Stomach (tissue), 9 donors: ENCODE data around the gene WHRN. TPM values are rescaled to one million over a fixed set of nuclear protein-coding genes. Genes with fewer than 3 reads are reported as not detected.

Experiments used
- DNase-seq, 2 donors: peaks; one replicate each; pipeline versions ENCODE4 v3.0.0 to v3.0.0-alpha.2; 2013 to 2019
- H3K27ac ChIP-seq, 5 donors: fragments of 200-600 bp in 4 of 5; sonication (generic) in 4 of 5; one replicate each; pipeline ENCODE4 v1.5.1; 2013 to 2019; ENCODE audit warnings: mild to moderate bottlenecking in 1 of 5, moderate library complexity in 1 of 5
- H3K27me3 ChIP-seq, 3 donors: fragments of 200-600 bp; sonication (generic); one replicate each; pipeline ENCODE4 v1.5.1; 2017 to 2019; ENCODE audit warnings: mixed run types in 1 of 3
- H3K36me3 ChIP-seq, 4 donors: fragments of 200-600 bp; sonication (generic); 1 replicate in 3 of 4; 2 replicates in 1 of 4; pipeline ENCODE4 v1.5.1; 2016 to 2019
- H3K4me1 ChIP-seq, 4 donors: fragments of 200-600 bp; sonication (generic); one replicate each; pipeline ENCODE4 v1.5.1; 2016 to 2019
- H3K4me3 ChIP-seq, 4 donors: fragments of 200-600 bp; sonication (generic) in 3 of 4; one replicate each; pipeline ENCODE4 v1.5.1; 2016 to 2019; ENCODE audit warnings: mild to moderate bottlenecking in 1 of 4
- H3K9me3 ChIP-seq, 4 donors: fragments of 200-600 bp; sonication (generic); one replicate each; pipeline ENCODE4 v1.5.1; 2016 to 2019
- CTCF ChIP-seq, 7 experiments: fragments of 450-650 bp in 4 of 7; fragments of 200-600 bp in 3 of 7; sonication (generic) in 3 of 7; IDR thresholded peaks; one replicate each; pipeline ENCODE4 v1.5.1; 2016 to 2019; ENCODE audit warnings: antibody characterized with exemption in 7 of 7, control low read depth in 2 of 7, mild to moderate bottlenecking in 1 of 7
- EP300 ChIP-seq: sonication (generic); formaldehyde crosslinking; IDR thresholded peaks from one replicate; pipeline ENCODE4 v1.6.1; 2017; ENCODE audit warnings: antibody characterized with exemption
- POLR2A ChIP-seq, 4 donors: fragments of 450-650 bp; IDR thresholded peaks; one replicate each; pipeline ENCODE4 v1.6.1; 2016; ENCODE audit warnings: antibody characterized with exemption in 4 of 4, control low read depth in 2 of 4, mild to moderate bottlenecking in 1 of 4, moderate library complexity in 1 of 4
- POLR2AphosphoS5 ChIP-seq, 3 donors: sonication (generic); formaldehyde crosslinking; IDR thresholded peaks; one replicate each; pipeline ENCODE4 v1.6.1; 2016; ENCODE audit warnings: antibody characterized with exemption in 3 of 3
- WGBS, 5 donors: extraction: QIAGEN DNeasy Blood & Tissue Kit in 3 of 5; methylation state at CpG; one replicate each; pipeline versions ENCODE4 v1.1.5 to v1.1.7; 2013 to 2018; 5-methylcytosine and 5-hydroxymethylcytosine counted together
- intact Hi-C: fragments of 100-400 bp; cut with DNase I; formaldehyde crosslinking; loops from one replicate; pipeline ENCODE4 v1.15.1; 2023; ENCODE audit warnings: low total_unique reads
- polyA plus RNA-seq, 3 donors: library from polyadenylated mRNA; stranded (reverse); fragments of 200-250 nt; gene quantifications; one replicate each; pipeline ENCODE4 v1.2.3, GENCODE V29; 2013
- total RNA-seq, 5 donors: library from RNA; depleted of rRNA; stranded (reverse); fragments of >200 nt; gene quantifications; one replicate each; pipeline versions ENCODE4 v1.1.0 to v1.2.3, GENCODE V29; 2014 to 2016
- donor health status: healthy with polysubstance abuse.
- donor health status: Bipolar disorder and iron deficiency.
- donor health status: healthy.

The WHRN gene
- total and polyA plus RNA-seq, 8 donors: 2.3 to 70.1 (median 4.8) TPM

DNA sequence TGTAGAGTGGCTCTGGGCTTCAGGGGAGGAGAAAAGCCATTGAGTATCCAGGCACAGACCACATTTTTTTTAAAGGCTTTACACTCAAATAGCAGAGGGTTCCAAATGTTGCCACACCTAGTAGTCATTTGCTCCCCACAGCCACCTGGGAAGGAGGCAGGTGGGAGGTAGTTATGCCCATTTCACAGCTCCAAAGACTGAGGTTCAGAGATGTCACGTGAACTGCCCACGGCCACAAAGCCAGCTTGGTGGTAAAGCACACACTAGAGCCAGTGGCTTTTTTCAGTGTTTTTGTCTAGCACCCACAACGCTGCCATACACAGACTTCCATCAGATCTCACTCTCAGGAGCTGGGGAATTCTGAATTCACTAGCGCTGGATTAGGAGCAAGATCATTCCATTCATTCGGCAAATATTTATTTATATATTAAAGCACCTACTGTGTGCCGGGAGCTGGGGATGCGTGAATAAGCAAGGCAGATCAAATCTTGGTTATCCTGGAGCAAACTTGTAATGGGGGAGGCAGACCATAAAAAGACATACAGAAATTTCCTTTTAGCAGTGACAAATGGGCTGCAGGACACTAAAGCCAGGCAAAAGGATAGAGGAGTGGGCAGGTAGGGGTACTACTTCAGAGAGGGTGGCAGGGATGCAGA is 7.4 kb downstream of the WHRN start:
- H3K27me3 ChIP-seq: no peaks in the 10 kb centered on the region
- H3K9me3 ChIP-seq: no peaks in the 10 kb centered on the region
- WGBS, 5 donors: 75 to 93% (median 90%) methylated on average over 7 of the region's 7 CpGs
- no peak for DNase-seq
- H3K4me1 ChIP-seq: peaks cover 13 to 29% (median 15%) of the 10 kb centered on the region in 4 donors
- no peak overlapping the region for H3K27ac ChIP-seq
- intact Hi-C loops: no loop called here
- no peaks in the 10 kb centered on the region for H3K36me3 ChIP-seq
- TF ChIP-seq POLR2A (IDR thresholded peaks at IDR 0.05) (no peak), POLR2AphosphoS5 (IDR thresholded peaks at IDR 0.05) (no peak), EP300 (no peak), CTCF (IDR thresholded peaks at IDR 0.05) (no peak)
- H3K4me3 ChIP-seq: no peak overlapping the region

GRCh38 chr9:114497236-114497635 is 8.0 kb downstream of the WHRN start:
- no peak overlapping the region for H3K4me3 ChIP-seq
- no peaks in the 10 kb centered on the region for H3K27me3 ChIP-seq
- TF ChIP-seq POLR2AphosphoS5 (IDR thresholded peaks at IDR 0.05) (no peak), EP300 (no peak), CTCF (IDR thresholded peaks at IDR 0.05) (no peak), POLR2A (IDR thresholded peaks at IDR 0.05) (no peak)
- H3K36me3 ChIP-seq: no peaks in the 10 kb centered on the region
- no peaks in the 10 kb centered on the region for H3K9me3 ChIP-seq
- intact Hi-C loops: no loop called here
- peaks cover 6 to 23% (median 9%) of the 10 kb centered on the region in 4 donors for H3K4me1 ChIP-seq
- WGBS, 5 donors: 26 to 52% (median 39%) methylated on average over 2 of the region's 2 CpGs
- no peak for DNase-seq
- no peak overlapping the region for H3K27ac ChIP-seq

- Histone ChIP-seq H3K27ac (no peak overlapping the region), H3K4me3 (no peak overlapping the region), H3K9me3 (no peaks in the 10 kb centered on the region), H3K27me3 (no peaks in the 10 kb centered on the region), H3K4me1 (peaks cover 0 to 13% (median 2%) of the 10 kb centered on the region in 4 donors), H3K36me3 (no peaks in the 10 kb centered on the region)
- intact Hi-C loops: no loop called here
- no peak for DNase-seq
- no peak for TF ChIP-seq EP300
- TF ChIP-seq POLR2AphosphoS5 (IDR thresholded peaks at IDR 0.05): no peak
- TF ChIP-seq POLR2A (IDR thresholded peaks at IDR 0.05): no peak
- TF ChIP-seq CTCF (IDR thresholded peaks at IDR 0.05): no peak
- WGBS, 5 donors: 81 to 96% (median 85%) methylated on average over 4 of the region's 4 CpGs
These were observed 9.3 kb downstream of the WHRN start for GRCh38 chr9:114496011-114496410.

GRCh38 chr9:114494776-114495569 is 10.3 kb downstream of the WHRN start:
- DNase-seq: no peak
- TF ChIP-seq POLR2AphosphoS5 (IDR thresholded peaks at IDR 0.05) (no peak), POLR2A (IDR thresholded peaks at IDR 0.05) (no peak), EP300 (no peak), CTCF (IDR thresholded peaks at IDR 0.05) (no peak)
- Histone ChIP-seq H3K9me3 (no peaks in the 10 kb centered on the region), H3K36me3 (no peaks in the 10 kb centered on the region), H3K4me1 (peaks cover 0 to 10% (median 0%) of the 10 kb centered on the region in 4 donors), H3K4me3 (no peak overlapping the region), H3K27ac (no peak overlapping the region), H3K27me3 (no peaks in the 10 kb centered on the region)
- intact Hi-C loops: no loop called here
- 72 to 78% (median 75%) methylated on average over 12 of the region's 12 CpGs for WGBS, 5 donors
